HepG2 (cell line): ENCODE results near the gene UBE2E1. TPM values are rescaled to one million over a fixed set of nuclear protein-coding genes. Genes with fewer than 3 reads are reported as not detected.
A peak's percentile ranks its signal among the peaks of the same experiment; 100 is the strongest.

ENCODE experiments used
- ELF3 ChIP-seq: IDR thresholded peaks from 2 replicates; pipeline ENCODE4 v1.6.1; 2016; ENCODE audit warnings: missing genetic modification reagents, missing compliant biosample characterization
- FOXA1 ChIP-seq, 2 experiments: fragments of 450-650 bp in 1 of 2; sonication (generic) in 1 of 2; formaldehyde crosslinking in 1 of 2; IDR thresholded peaks; 2 replicates each; pipeline versions ENCODE4 v1.4.0 to v1.6.1; 2016 to 2020; ENCODE audit warnings: missing genetic modification reagents in 1 of 2
- FOXK2 ChIP-seq: fragments of 450-650 bp; IDR thresholded peaks from 2 replicates; pipeline ENCODE4 v1.6.1; 2016
- GABPB1 ChIP-seq: IDR thresholded peaks from 2 replicates; pipeline ENCODE4 v1.6.1; 2016; ENCODE audit warnings: mild to moderate bottlenecking, missing genetic modification reagents, moderate library complexity, missing compliant biosample characterization
- GFI1 ChIP-seq: sonication (generic); formaldehyde crosslinking; IDR thresholded peaks from 2 replicates; pipeline ENCODE4 v1.5.0; 2020; ENCODE audit warnings: missing genetic modification reagents, mild to moderate bottlenecking, borderline replicate concordance
- HINFP ChIP-seq: sonication (generic); formaldehyde crosslinking; IDR thresholded peaks from 2 replicates; pipeline ENCODE4 v1.4.0; 2020; ENCODE audit warnings: low read depth, mild to moderate bottlenecking, missing genetic modification reagents
- HMG20A ChIP-seq: IDR thresholded peaks from 2 replicates; pipeline ENCODE4 v1.6.1; 2016; ENCODE audit warnings: borderline replicate concordance
- KAT8 ChIP-seq: IDR thresholded peaks from 2 replicates; pipeline ENCODE4 v1.6.1; 2016; ENCODE audit warnings: missing genetic modification reagents, missing compliant biosample characterization
- KMT2A ChIP-seq: sonication (generic); formaldehyde crosslinking; IDR thresholded peaks from 2 replicates; pipeline ENCODE4 v1.4.0; 2020; ENCODE audit warnings: missing genetic modification reagents
- MAZ ChIP-seq, 2 experiments: sonication (generic) in 1 of 2; formaldehyde crosslinking in 1 of 2; IDR thresholded peaks; 2 replicates each; pipeline versions ENCODE4 v1.5.0 to v1.6.1; 2012 to 2020; ENCODE audit warnings: low read depth in 2 of 2, mild to moderate bottlenecking in 2 of 2, borderline replicate concordance in 1 of 2, improper control_type of control experiment in 1 of 2, low read length in 1 of 2, missing genetic modification reagents in 1 of 2, moderate library complexity in 1 of 2
- POLR2G ChIP-seq: fragments of 200-400 bp; formaldehyde crosslinking; IDR thresholded peaks from 2 replicates; pipeline ENCODE4 v1.6.1; 2018; ENCODE audit warnings: mild to moderate bottlenecking, low read depth, low read length, moderate library complexity
- RBAK ChIP-seq: sonication (generic); formaldehyde crosslinking; IDR thresholded peaks from 2 replicates; pipeline ENCODE4 v1.5.1; 2020; ENCODE audit warnings: mild to moderate bottlenecking, missing genetic modification reagents
- TCF7 ChIP-seq: sonication (generic); IDR thresholded peaks from 2 replicates; pipeline ENCODE4 v1.6.1; 2016; ENCODE audit warnings: antibody characterized with exemption, low read depth
- TFE3 ChIP-seq: IDR thresholded peaks from 2 replicates; pipeline ENCODE4 v1.6.1; 2016
- ZBTB40 ChIP-seq, 2 experiments: fragments of 450-650 bp in 1 of 2; sonication (generic) in 1 of 2; formaldehyde crosslinking in 1 of 2; IDR thresholded peaks; 2 replicates each; pipeline versions ENCODE4 v1.6.1 to v1.8.0; 2016 to 2022; ENCODE audit warnings: antibody characterized with exemption in 1 of 2, mild to moderate bottlenecking in 1 of 2, missing genetic modification reagents in 1 of 2
- ZKSCAN5 ChIP-seq: sonication (generic); formaldehyde crosslinking; IDR thresholded peaks from 2 replicates; pipeline ENCODE4 v1.5.1; 2020; ENCODE audit warnings: mild to moderate bottlenecking, missing genetic modification reagents
- ZNF138 ChIP-seq: sonication (generic); formaldehyde crosslinking; IDR thresholded peaks from 2 replicates; pipeline ENCODE4 v1.5.0; 2020; ENCODE audit warnings: mild to moderate bottlenecking, low read depth, missing genetic modification reagents
- ZNF235 ChIP-seq: sonication (generic); formaldehyde crosslinking; IDR thresholded peaks from 2 replicates; pipeline ENCODE4 v1.8.1; 2023; ENCODE audit warnings: mild to moderate bottlenecking, missing genetic modification reagents, borderline replicate concordance
- polyA plus RNA-seq, 8 experiments: library from polyadenylated mRNA; depleted of rRNA in 3 of 8; stranded (reverse) in 7 of 8; unstranded in 1 of 8; fragments of >200 nt; fragmentation: Illumina TruSeq in 4 of 8; extraction: Trizol in 4 of 8; gene quantifications; 2 replicates each; pipeline versions ENCODE4 v1.2.1 to v1.2.3, GENCODE V29; 2011 to 2016; ENCODE audit warnings: low read depth in 4 of 8, missing spikeins in 1 of 8, mixed read lengths in 1 of 8; ENCODE audit not compliant: insufficient read depth in 1 of 8
- total RNA-seq, 5 experiments: library from RNA; depleted of rRNA; stranded (reverse); fragments of >200 nt; fragmentation: Illumina TruSeq; extraction: Trizol; gene quantifications; 2 replicates each; pipeline ENCODE4 v1.2.3, GENCODE V29; 2016; ENCODE audit warnings: low read depth in 1 of 5

The UBE2E1 gene
- total and polyA plus RNA-seq, 2 of the 13 experiments (the other 11 are each of a cell fraction or from before 2014, with no cell fraction given) = 55.4 to 61.8 TPM

GRCh38 chr3:23900744-23901143, 95.0 kb downstream of the UBE2E1 start (continued):
- TF ChIP-seq ZBTB40 (IDR thresholded peaks at IDR 0.05) (no peak), ZBTB40 (CRISPR knock-in tag; IDR thresholded peaks at IDR 0.05) (no peak), KAT8 (CRISPR knock-in tag) (peak; percentile 36; the same call in 1 of the 2 replicates), HINFP (no peak), FOXA1 (IDR thresholded peaks at IDR 0.05) (no peak), FOXA1 (CRISPR knock-in tag; IDR thresholded peaks at IDR 0.05) (peak; percentile 61), ELF3 (CRISPR knock-in tag) (0 out of 2 replicates have a peak, but pooled peaks have one; percentile 19), TCF7 (peak; percentile 75), KMT2A (CRISPR knock-in tag) (no peak), FOXK2 (peak; percentile 56; the same call in 1 of the 2 replicates), ZKSCAN5 (CRISPR knock-in tag) (no peak), GFI1 (CRISPR knock-in tag) (0 out of 2 replicates have a peak, but pooled peaks have one; percentile 18), ZNF138 (no peak), POLR2G (no peak), TFE3 (CRISPR knock-in tag) (no peak), RBAK (no peak), HMG20A (CRISPR knock-in tag) (peak; percentile 55; the same call in 1 of the 2 replicates), MAZ (IDR thresholded peaks at IDR 0.05; ENCODE audit: borderline replicate concordance, low read depth, low read length) (no peak), MAZ (CRISPR knock-in tag; IDR thresholded peaks at IDR 0.05; ENCODE audit: low read depth) (no peak), GABPB1 (no peak), ZNF235 (CRISPR knock-in tag) (no peak)
